Loucy (cell line): ENCODE results near the gene UBE3D.

Source experiments
- H2AFZ ChIP-seq: fragments of 200-600 bp; sonication (generic); 2 replicates; pipeline ENCODE4 v1.6.0; 2016; ENCODE audit warnings: antibody characterized with exemption, mild to moderate bottlenecking, low read length, moderate library complexity
- H3F3A ChIP-seq: fragments of 200-600 bp; 2 replicates; pipeline ENCODE4 v1.6.0; 2016; ENCODE audit warnings: antibody characterized with exemption, low read depth, mild to moderate bottlenecking
- H3K27me3 ChIP-seq: fragments of 200-600 bp; sonication (generic); 2 replicates; pipeline ENCODE4 v1.6.1; 2014; ENCODE audit warnings: low read length, mild to moderate bottlenecking; ENCODE audit not compliant: insufficient read depth, poor library complexity, severe bottlenecking
- H3K36me3 ChIP-seq: fragments of 200-600 bp; sonication (generic); 2 replicates; pipeline ENCODE4 v1.6.1; 2016; ENCODE audit warnings: low read length; ENCODE audit not compliant: insufficient read depth
- H3K4me1 ChIP-seq: fragments of 200-600 bp; sonication (generic); 2 replicates; pipeline ENCODE4 v1.5.1; 2014; ENCODE audit warnings: low read length, mild to moderate bottlenecking; ENCODE audit not compliant: insufficient read depth, poor library complexity, severe bottlenecking
- H3K4me2 ChIP-seq: fragments of 200-600 bp; sonication (generic); 2 replicates; pipeline ENCODE4 v1.6.0; 2014; ENCODE audit warnings: antibody characterized with exemption, low read length, low read depth, mild to moderate bottlenecking; ENCODE audit not compliant: poor library complexity, severe bottlenecking
- H3K4me3 ChIP-seq: fragments of 200-600 bp; sonication (generic); 2 replicates; pipeline ENCODE4 v1.5.1; 2014; ENCODE audit warnings: low read length, mild to moderate bottlenecking, mixed read lengths; ENCODE audit not compliant: poor library complexity, severe bottlenecking
- H3K79me2 ChIP-seq: fragments of 200-600 bp; sonication (generic); 2 replicates; pipeline ENCODE4 v1.6.1; 2014; ENCODE audit warnings: low read length; ENCODE audit not compliant: insufficient read depth
- H3K9ac ChIP-seq: fragments of 200-600 bp; sonication (generic); 2 replicates; pipeline ENCODE4 v1.6.0; 2014; ENCODE audit warnings: mild to moderate bottlenecking, low read depth, low read length, moderate library complexity; ENCODE audit not compliant: poor library complexity, severe bottlenecking
- H3K9me2 ChIP-seq: fragments of 200-600 bp; sonication (generic); replicated peaks from 2 replicates; pipeline ENCODE4 v1.6.1; 2016; ENCODE audit warnings: low read depth, low read length, mixed read lengths
- H3K9me3 ChIP-seq: fragments of 200-600 bp; sonication (generic); 2 replicates; pipeline ENCODE4 v1.6.1; 2014; ENCODE audit warnings: mild to moderate bottlenecking, antibody characterized with exemption, low read length, low read depth; ENCODE audit not compliant: insufficient read depth
- H4K20me1 ChIP-seq: fragments of 200-600 bp; sonication (generic); 2 replicates; pipeline ENCODE4 v1.6.0; 2014; ENCODE audit warnings: antibody characterized with exemption, low read length, mild to moderate bottlenecking; ENCODE audit not compliant: insufficient read depth, poor library complexity, severe bottlenecking
- EZH2phosphoT487 ChIP-seq: fragments of 200-600 bp; IDR thresholded peaks from 2 replicates; pipeline ENCODE4 v1.6.1; 2018; ENCODE audit warnings: antibody characterized with exemption, mild to moderate bottlenecking, moderate library complexity, borderline replicate concordance
- TF ChIP-seq, protein P1 (sequence below): fragments of 200-600 bp; sonication (generic); conservative IDR thresholded peaks from 2 replicates; pipeline ENCODE4 v1.5.1; 2014; ENCODE audit warnings: mild to moderate bottlenecking, antibody characterized with exemption, low read length

Gene UBE3D

DNA sequence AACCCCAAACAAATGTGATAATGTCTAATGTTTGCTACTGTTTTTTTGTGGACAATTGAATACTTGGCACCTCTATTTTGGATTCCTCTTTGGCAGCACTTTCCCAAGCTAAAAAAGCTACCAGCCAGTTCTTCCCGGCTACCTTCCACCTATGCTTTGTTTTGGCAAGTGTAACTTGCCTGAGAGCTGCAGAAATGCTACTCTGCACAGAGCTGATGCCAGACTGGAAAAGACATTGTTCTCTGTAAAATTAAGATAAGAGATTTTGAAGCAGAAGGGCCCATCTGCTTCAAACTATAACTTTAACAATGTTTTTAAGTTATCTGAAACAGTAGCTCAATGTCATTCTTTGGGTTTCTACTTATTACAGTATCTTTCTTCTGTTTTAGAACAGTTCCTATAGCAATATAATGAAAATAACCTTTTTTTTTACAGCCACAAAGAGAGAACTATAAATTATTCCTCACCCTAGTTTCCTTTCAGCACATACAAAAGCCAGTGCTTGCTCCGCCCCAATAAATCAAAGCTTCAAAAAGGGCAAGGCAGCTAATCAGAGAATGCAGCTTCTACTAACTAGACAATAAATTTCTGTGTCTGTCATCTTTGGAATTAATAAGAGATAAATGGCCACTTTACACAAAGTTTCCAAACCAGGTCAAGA is 183.1 kb downstream of the UBE3D start:
- H3K36me3 ChIP-seq: no peaks in the 10 kb centered on the region

DNA sequence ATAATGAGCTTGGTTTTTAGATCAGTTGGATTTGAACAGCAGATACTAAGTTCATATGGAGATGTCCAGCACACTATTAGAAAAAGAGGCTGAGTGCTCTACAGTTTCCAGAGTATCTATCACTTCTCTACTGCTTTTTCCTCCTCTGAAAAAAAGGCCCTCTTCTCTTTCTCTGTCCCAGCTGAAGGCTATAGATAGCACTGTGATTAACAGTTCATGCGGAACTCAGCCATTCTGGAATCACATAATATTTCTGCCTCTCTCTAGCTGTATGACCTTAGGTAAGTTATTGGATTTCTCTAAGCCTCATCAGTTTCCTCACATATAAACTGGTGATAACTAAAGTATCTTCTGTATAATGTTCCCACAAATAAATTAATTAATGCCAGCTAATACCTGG is 184.1 kb downstream of the UBE3D start:
- H3K27me3 ChIP-seq: no peaks in the 10 kb centered on the region
- TF ChIP-seq, protein P1, sequence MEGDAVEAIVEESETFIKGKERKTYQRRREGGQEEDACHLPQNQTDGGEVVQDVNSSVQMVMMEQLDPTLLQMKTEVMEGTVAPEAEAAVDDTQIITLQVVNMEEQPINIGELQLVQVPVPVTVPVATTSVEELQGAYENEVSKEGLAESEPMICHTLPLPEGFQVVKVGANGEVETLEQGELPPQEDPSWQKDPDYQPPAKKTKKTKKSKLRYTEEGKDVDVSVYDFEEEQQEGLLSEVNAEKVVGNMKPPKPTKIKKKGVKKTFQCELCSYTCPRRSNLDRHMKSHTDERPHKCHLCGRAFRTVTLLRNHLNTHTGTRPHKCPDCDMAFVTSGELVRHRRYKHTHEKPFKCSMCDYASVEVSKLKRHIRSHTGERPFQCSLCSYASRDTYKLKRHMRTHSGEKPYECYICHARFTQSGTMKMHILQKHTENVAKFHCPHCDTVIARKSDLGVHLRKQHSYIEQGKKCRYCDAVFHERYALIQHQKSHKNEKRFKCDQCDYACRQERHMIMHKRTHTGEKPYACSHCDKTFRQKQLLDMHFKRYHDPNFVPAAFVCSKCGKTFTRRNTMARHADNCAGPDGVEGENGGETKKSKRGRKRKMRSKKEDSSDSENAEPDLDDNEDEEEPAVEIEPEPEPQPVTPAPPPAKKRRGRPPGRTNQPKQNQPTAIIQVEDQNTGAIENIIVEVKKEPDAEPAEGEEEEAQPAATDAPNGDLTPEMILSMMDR: no peak
- no peak for TF ChIP-seq EZH2phosphoT487
- no peaks in the 10 kb centered on the region for H3K4me1 ChIP-seq
- no peak overlapping the region for H3K9ac ChIP-seq
- no peak overlapping the region for H3K4me2 ChIP-seq
- H3K9me2 ChIP-seq: no peaks in the 10 kb centered on the region
- no peaks in the 10 kb centered on the region for H3K9me3 ChIP-seq
- no peaks in the 10 kb centered on the region for H3K36me3 ChIP-seq
- no peaks in the 10 kb centered on the region for H4K20me1 ChIP-seq
- no peak overlapping the region for H3K4me3 ChIP-seq
- no peaks in the 10 kb centered on the region for H3F3A ChIP-seq
- H2AFZ ChIP-seq: no peak overlapping the region
- no peaks in the 10 kb centered on the region for H3K79me2 ChIP-seq

More for the DNA sequence above, 183.1 kb downstream of the UBE3D start:
- Histone ChIP-seq H3K9me3 (no peaks in the 10 kb centered on the region), H2AFZ (no peak overlapping the region), H3K79me2 (no peaks in the 10 kb centered on the region), H3K27me3 (no peaks in the 10 kb centered on the region), H3K9ac (no peak overlapping the region), H3F3A (no peaks in the 10 kb centered on the region), H3K4me3 (no peak overlapping the region), H4K20me1 (no peaks in the 10 kb centered on the region), H3K9me2 (no peaks in the 10 kb centered on the region), H3K4me2 (no peak overlapping the region), H3K4me1 (no peaks in the 10 kb centered on the region)
- TF ChIP-seq, protein P1: no peak
- no peak for TF ChIP-seq EZH2phosphoT487

DNA sequence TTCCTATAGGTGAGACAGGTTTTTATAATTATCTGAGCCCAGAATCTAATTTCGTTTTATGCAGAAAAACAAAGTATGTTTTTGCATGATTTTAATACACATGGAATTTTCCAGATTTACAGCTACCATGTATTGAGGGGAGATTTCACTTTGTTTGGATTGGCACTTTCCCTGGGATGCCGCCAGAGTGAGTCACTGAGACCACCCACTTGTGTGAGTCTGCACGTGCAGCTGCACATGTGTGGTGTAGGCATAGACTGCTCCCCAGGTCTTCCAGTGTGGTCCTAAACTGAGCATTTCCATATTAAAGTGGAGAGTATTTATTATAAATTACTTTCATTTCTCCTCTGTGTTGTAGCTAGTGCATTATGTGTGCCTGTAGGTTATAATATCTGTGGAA is 186.8 kb downstream of the UBE3D start:
- Histone ChIP-seq H3K27me3 (no peaks in the 10 kb centered on the region), H3K9me2 (no peaks in the 10 kb centered on the region), H3K4me2 (no peak overlapping the region), H3K4me1 (no peaks in the 10 kb centered on the region), H3K79me2 (no peaks in the 10 kb centered on the region), H4K20me1 (no peaks in the 10 kb centered on the region), H3K36me3 (no peaks in the 10 kb centered on the region), H3K9ac (no peak overlapping the region), H3K4me3 (no peak overlapping the region), H3F3A (no peaks in the 10 kb centered on the region), H2AFZ (no peak overlapping the region), H3K9me3 (no peaks in the 10 kb centered on the region)
- TF ChIP-seq, protein P1: no peak
- no peak for TF ChIP-seq EZH2phosphoT487
